Stimulated activated naive B cell treated with anti-CD40 and anti-IgM and Interleukin-4, amounts not matched to agents 10 μg/mL and 1 μg/mL and 100 μg/mL, for 72 hours (primary cell): ENCODE measurements around the gene ADAD2.
A peak's percentile ranks its signal among the peaks of the same experiment; 100 is the strongest.

Experiments used
- ATAC-seq, 2 donors: fragments of 150-1000 bp; cut with Tn5 transposase; replicated peaks; 2 replicates each; pipeline ENCODE4 v1.10.0; 2021; ENCODE audit warnings: moderate library complexity in 1 of 2
- DNase-seq: peaks from one replicate; pipeline ENCODE4 v3.0.0; 2021
- H3K27ac Mint-ChIP-seq: one replicate; pipeline ENCODE4 v1.8.0; 2022; ENCODE audit warnings: mild to moderate bottlenecking, mixed read lengths
- H3K27me3 Mint-ChIP-seq, 2 donors: one replicate each; pipeline ENCODE4 v1.8.0; 2022; ENCODE audit warnings: mixed read lengths in 2 of 2
- H3K36me3 Mint-ChIP-seq, 2 donors: one replicate each; pipeline ENCODE4 v1.8.0; 2022; ENCODE audit warnings: mixed read lengths in 2 of 2, mild to moderate bottlenecking in 1 of 2
- H3K4me1 Mint-ChIP-seq, 2 donors: one replicate each; pipeline ENCODE4 v1.8.0; 2022; ENCODE audit warnings: mixed read lengths in 2 of 2, mild to moderate bottlenecking in 1 of 2
- H3K4me3 Mint-ChIP-seq, 2 donors: one replicate each; pipeline ENCODE4 v1.8.0; 2022; ENCODE audit warnings: mild to moderate bottlenecking in 2 of 2, mixed read lengths in 2 of 2, moderate library complexity in 1 of 2
- H3K9me3 Mint-ChIP-seq, 2 donors: one replicate each; pipeline ENCODE4 v1.8.0; 2022; ENCODE audit warnings: mixed read lengths in 2 of 2, mild to moderate bottlenecking in 1 of 2

The ADAD2 gene

GRCh38 chr16:84190731-84191388, at the start of gene ADAD2:
ADAD2 (plus strand) TSS chr16:84191157; CDS start chr16:84191231, 74 bp downstream.
- ATAC-seq, result no peak
- peaks cover 0 to 10% of the 10 kb centered on the region in 2 donors for H3K27me3 Mint-ChIP-seq
- peaks cover 12 to 23% of the 10 kb centered on the region in 2 donors for H3K4me1 Mint-ChIP-seq
- DNase-seq, result no peak
- no peak within 1 kb of the TSS for H3K4me3 Mint-ChIP-seq
- H3K9me3 Mint-ChIP-seq, result no peaks in the 10 kb centered on the region
- peaks cover 2 to 3% of the 10 kb centered on the region in 2 donors for H3K36me3 Mint-ChIP-seq
- no peak within 1 kb of the TSS for H3K27ac Mint-ChIP-seq

DNA sequence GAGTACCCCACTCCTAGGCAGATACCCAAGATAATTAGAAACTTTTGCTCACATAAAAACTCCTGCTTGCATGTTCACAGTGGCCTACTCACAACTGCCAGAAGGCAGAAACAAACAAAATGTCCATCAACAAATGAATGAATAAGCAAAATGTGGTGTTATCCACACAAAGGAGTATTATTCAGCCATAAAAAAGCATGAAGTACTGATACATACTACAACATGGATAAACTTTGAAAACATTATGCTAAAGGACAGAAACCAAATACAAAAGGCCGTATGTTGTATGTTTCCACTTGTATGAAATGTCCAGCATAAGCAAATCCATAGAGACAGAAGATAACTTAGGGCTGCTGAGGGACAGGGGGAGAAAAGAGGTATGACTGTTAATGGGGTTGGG, 47.9 kb upstream of the ADAD2 start:
- Mint-ChIP-seq H3K9me3 (no peaks in the 10 kb centered on the region), H3K4me3 (no peak overlapping the region), H3K27ac (no peak overlapping the region), H3K27me3 (no peaks in the 10 kb centered on the region), H3K36me3 (peaks cover 6 to 11% of the 10 kb centered on the region in 2 donors), H3K4me1 (peaks cover 13 to 20% of the 10 kb centered on the region in 2 donors)
- ATAC-seq (no peak), DNase-seq (no peak)

- Mint-ChIP-seq H3K4me3 (peak overlapping the region; percentile 95 to 97), H3K4me1 (peaks cover 13 to 17% of the 10 kb centered on the region in 2 donors), H3K36me3 (peaks cover 6 to 10% of the 10 kb centered on the region in 2 donors), H3K9me3 (no peaks in the 10 kb centered on the region), H3K27ac (peak overlapping the region; percentile 96), H3K27me3 (no peaks in the 10 kb centered on the region)
- DNase-seq (no peak), ATAC-seq (no peak)
Observed at GRCh38 chr16:84143784-84144199, 47.2 kb upstream of the ADAD2 start.

DNA sequence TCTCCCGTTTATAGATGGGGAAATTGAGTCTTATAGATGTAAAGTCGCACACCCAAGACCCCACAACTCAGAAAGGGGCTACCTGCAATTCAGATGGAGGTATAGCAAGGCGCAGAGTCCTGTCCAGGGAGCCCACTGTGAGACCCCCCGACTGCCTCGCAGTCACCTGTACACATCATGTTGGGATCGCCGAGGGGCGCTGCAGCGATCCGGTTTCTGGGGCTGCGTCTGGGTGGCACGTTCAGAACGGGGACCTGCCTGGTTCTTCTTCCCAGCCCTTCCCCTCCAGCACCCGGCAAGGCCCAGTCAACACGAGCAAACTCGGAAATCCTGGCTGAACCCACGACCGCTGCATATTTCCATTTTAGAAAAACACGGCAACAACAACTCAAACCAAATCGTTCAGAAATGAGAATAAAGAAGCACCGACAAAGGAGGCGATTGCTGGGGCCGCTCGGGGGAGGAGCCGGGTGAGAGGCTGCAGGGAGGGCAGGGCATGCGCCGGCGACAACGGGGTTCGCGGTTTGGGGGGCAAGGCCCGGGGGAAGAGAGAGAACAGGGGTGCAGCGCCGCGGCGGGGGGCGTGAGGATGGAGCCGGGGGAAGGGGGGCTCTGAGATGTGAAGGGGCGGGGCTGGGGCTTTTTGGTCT, 46.6 kb upstream of the ADAD2 start:
- Mint-ChIP-seq H3K4me3 (peak overlapping the region; percentile 95 to 97), H3K4me1 (peaks cover 7 to 12% of the 10 kb centered on the region in 2 donors), H3K9me3 (no peaks in the 10 kb centered on the region), H3K36me3 (peaks cover 5 to 6% of the 10 kb centered on the region in 2 donors), H3K27me3 (no peaks in the 10 kb centered on the region), H3K27ac (peak overlapping the region; percentile 96)
- DNase-seq (peak; percentile 15), ATAC-seq (peak; percentile 56 to 68)

DNA sequence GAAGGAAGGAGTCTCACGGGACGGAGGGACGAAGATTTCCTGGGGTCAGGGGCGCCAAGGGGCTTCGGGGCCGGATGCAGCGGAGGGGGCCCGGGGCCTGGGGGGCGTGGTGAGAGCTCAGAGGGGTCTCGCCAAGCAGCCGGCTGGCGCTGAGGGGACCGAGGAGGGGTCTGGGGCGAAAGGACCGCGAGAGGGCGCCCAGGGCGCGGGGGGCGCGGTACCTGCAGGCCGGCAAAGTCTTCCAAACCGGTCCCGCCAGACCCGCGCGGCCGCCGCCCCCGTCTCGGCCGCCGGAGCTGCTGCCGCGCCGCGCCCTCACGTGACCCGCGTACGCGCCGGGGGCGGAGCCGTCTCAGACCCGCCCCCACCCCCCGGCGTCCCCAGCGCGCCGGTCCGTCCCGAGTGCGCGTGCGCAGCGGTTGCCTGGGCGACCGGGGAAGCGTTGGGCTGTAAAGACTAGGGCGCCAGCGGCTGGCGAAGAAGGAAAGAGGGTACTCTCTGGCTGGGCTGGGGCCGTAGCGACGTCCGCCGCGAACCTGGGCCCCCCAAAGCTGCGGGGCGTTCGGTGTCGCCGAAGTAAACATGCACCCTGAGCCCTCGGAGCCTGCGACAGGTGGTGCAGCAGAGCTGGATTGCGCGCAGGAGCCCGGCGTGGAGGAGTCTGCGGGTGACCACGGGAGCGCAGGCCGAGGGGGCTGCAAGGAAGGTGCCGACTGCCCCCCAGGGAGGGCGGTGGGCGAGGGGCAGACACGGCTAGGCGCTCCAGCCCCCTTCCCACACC, 45.9 kb upstream of the ADAD2 start, which contains the start of the genes DNAAF1 and HSDL1:
TSS of gene DNAAF1 (plus strand) at position 450 of the 781 bp plus-strand sequence. CDS start at position 583, 133 bp downstream.
TSS of gene HSDL1 (minus strand) at position 319 of the 781 bp plus-strand sequence. CDS start 13,856 bp downstream, outside the sequence.
- Mint-ChIP-seq H3K27ac (peak within 1 kb of the TSS; percentile 96), H3K36me3 (peaks cover under 1 to 3% of the 10 kb centered on the region in 2 donors), H3K9me3 (no peaks in the 10 kb centered on the region), H3K4me3 (peak within 1 kb of the TSS; percentile 95 to 97), H3K27me3 (no peaks in the 10 kb centered on the region), H3K4me1 (peaks cover 5 to 8% of the 10 kb centered on the region in 2 donors)
- peak; percentile 88 to 89 for ATAC-seq
- peak; percentile 90 for DNase-seq

DNA sequence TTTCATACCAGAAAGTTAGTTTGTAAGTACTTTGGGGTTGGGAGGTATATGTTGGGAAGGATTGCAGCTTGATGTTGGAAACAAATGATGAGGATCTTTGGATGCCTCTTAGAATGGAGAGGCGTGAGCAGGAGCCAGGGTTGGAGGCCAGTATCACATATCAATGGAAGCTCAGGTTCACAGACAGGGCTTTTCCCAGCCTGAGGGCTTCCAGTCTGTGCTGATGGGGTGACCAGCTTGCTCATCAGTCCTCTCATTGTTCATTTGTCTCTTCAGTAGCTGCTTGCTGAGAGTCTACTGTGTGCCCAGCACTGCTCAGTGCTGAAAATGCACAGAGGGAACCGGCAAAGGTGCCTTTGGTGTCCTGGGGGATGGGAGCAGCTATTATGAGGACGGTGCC, 40.0 kb upstream of the ADAD2 start:
- Mint-ChIP-seq H3K36me3 (no peaks in the 10 kb centered on the region), H3K27ac (no peak overlapping the region), H3K9me3 (no peaks in the 10 kb centered on the region), H3K4me1 (no peaks in the 10 kb centered on the region), H3K27me3 (peaks cover 20 to 22% of the 10 kb centered on the region in 2 donors), H3K4me3 (no peak overlapping the region)
- ATAC-seq (no peak), DNase-seq (no peak)

GRCh38 chr16:84153660-84154214, 37.2 kb upstream of the ADAD2 start:
- Mint-ChIP-seq H3K4me1 (peaks cover 0 to 2% of the 10 kb centered on the region in 2 donors), H3K4me3 (no peak overlapping the region), H3K27ac (no peak overlapping the region), H3K36me3 (no peaks in the 10 kb centered on the region), H3K27me3 (peaks cover 40 to 45% of the 10 kb centered on the region in 2 donors), H3K9me3 (no peaks in the 10 kb centered on the region)
- DNase-seq, result no peak
- ATAC-seq, result no peak

DNA sequence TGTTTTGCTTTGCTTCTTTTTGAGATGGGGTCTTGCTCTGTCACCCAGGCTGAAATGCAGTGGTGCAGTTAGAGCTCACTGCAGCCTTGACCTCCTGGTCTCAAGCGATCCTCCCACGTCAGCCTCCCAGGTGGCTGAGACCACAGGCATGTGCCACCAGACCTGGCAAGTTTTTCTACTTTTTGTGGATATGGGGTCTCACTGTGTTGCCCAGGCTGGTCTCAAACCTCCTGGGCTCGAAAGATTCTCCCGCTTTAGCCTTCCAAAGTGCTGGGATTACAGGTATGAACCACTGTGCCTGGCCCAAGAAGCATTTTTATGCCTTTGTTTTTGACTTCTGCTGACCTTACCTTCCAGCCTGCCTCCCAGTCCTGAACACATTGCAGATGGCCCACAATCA, 35.7 kb upstream of the ADAD2 start:
- H3K36me3 Mint-ChIP-seq, result no peaks in the 10 kb centered on the region
- no peak overlapping the region for H3K27ac Mint-ChIP-seq
- H3K4me3 Mint-ChIP-seq, result no peak overlapping the region
- peaks cover 0 to 7% of the 10 kb centered on the region in 2 donors for H3K4me1 Mint-ChIP-seq
- H3K9me3 Mint-ChIP-seq, result no peaks in the 10 kb centered on the region
- DNase-seq (no peak), ATAC-seq (no peak)
- H3K27me3 Mint-ChIP-seq, result peaks cover 47 to 55% of the 10 kb centered on the region in 2 donors

DNA sequence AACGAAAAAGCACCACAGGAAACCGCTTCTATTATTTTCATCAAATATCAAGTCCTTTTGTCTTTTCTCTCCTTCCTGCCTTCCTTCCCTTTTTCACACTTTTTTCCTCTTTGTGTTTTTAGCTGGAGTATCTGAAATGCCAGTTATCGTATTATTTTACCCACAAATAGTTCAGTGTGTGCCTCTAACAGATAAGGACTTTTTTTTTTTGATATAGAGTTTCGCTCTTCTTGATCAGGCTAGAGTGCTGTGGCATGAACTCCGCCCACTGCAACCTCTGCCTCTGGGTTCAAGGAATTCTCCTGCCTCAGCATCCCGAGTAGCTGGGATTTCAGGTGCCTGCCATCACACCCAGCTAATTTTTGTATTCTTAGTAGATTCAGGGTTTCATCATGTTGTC, 35.2 kb upstream of the ADAD2 start:
- Mint-ChIP-seq H3K36me3 (no peaks in the 10 kb centered on the region), H3K4me3 (no peak overlapping the region), H3K27me3 (peaks cover 47 to 54% of the 10 kb centered on the region in 2 donors), H3K27ac (no peak overlapping the region), H3K9me3 (no peaks in the 10 kb centered on the region), H3K4me1 (peaks cover 0 to 7% of the 10 kb centered on the region in 2 donors)
- no peak for ATAC-seq
- DNase-seq, result no peak

DNA sequence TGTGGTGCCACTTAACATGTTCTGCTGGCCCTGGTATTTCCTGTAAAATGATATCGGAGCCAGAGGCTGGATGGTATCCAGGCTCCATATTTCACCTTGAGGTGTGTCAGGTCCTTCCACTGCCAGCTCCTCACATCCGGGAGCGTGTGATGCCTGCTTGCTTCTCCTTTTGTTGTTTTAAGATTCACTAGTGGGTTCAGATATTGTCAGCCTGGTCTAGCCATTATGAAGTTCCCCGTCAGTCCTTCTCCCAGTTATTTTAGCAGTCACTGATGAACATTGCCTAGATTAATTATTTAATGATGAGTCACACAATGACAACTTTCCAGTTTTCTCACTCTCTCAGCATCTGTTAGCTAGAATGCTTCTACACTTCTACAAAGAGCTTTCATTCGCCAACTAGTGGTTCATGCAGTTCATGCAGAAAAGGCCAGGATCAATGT, 34.6 kb upstream of the ADAD2 start:
- DNase-seq (no peak), ATAC-seq (no peak)
- H3K36me3 Mint-ChIP-seq, result no peaks in the 10 kb centered on the region
- no peak overlapping the region for H3K4me3 Mint-ChIP-seq
- H3K9me3 Mint-ChIP-seq, result no peaks in the 10 kb centered on the region
- peaks cover 0 to 7% of the 10 kb centered on the region in 2 donors for H3K4me1 Mint-ChIP-seq
- peaks cover 41 to 48% of the 10 kb centered on the region in 2 donors for H3K27me3 Mint-ChIP-seq
- no peak overlapping the region for H3K27ac Mint-ChIP-seq

DNA sequence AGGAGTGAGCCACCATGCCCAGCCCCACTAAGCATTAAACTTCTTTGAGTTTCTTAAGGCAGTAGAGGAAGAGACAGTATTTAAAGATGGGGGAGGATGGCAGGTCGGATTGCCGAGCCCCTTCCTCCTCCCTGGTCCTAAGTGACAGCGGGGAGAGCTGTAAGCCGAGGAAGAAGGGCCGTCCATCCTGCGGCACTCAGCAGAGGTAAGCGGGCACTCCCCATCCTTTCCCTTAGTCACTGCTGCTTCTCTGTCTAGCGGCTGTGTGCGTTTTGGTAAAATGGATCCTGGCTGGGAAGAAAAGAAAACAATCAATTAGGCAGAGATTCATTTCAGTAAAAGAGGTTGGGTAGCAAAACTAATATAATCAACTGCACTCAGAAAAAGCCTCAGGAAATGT, 31.9 kb upstream of the ADAD2 start:
- Mint-ChIP-seq H3K4me3 (no peak overlapping the region), H3K27me3 (peaks cover 46 to 60% of the 10 kb centered on the region in 2 donors), H3K4me1 (peaks cover 0 to 7% of the 10 kb centered on the region in 2 donors), H3K36me3 (no peaks in the 10 kb centered on the region), H3K27ac (no peak overlapping the region), H3K9me3 (no peaks in the 10 kb centered on the region)
- no peak for ATAC-seq
- DNase-seq, result no peak

- no peak overlapping the region for H3K4me3 Mint-ChIP-seq
- DNase-seq, result no peak
- H3K9me3 Mint-ChIP-seq, result no peaks in the 10 kb centered on the region
- H3K27me3 Mint-ChIP-seq, result peaks cover 47 to 66% of the 10 kb centered on the region in 2 donors
- H3K27ac Mint-ChIP-seq, result no peak overlapping the region
- no peak for ATAC-seq
- H3K4me1 Mint-ChIP-seq, result peaks cover 0 to 7% of the 10 kb centered on the region in 2 donors
- H3K36me3 Mint-ChIP-seq, result no peaks in the 10 kb centered on the region
Observed at GRCh38 chr16:84159800-84160199, 31.2 kb upstream of the ADAD2 start.

DNA sequence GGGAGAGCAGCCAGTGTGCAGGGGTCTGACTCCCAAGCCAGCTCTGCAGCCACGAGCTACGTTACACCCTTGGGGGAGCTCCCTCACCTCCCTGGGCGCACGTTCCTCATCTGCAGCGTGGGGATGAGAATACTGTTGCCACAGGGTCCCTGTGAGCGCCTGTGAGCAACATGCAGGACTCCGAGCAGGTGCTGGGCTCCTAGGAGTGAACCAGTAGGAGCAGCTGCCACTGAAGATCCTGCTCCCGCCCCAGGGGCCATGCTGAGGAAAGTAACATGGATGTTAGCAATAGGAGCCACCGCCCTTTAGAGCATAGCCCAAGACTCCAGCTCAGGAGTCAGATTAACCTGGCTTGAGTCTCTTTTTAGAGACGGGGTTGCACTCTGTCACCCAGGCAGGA, 29.9 kb upstream of the ADAD2 start:
- no peak overlapping the region for H3K27ac Mint-ChIP-seq
- peaks cover 0 to 7% of the 10 kb centered on the region in 2 donors for H3K4me1 Mint-ChIP-seq
- H3K27me3 Mint-ChIP-seq, result peaks cover 47 to 67% of the 10 kb centered on the region in 2 donors
- no peaks in the 10 kb centered on the region for H3K9me3 Mint-ChIP-seq
- no peak for DNase-seq
- no peak overlapping the region for H3K4me3 Mint-ChIP-seq
- ATAC-seq, result no peak
- H3K36me3 Mint-ChIP-seq, result no peaks in the 10 kb centered on the region

- ATAC-seq (no peak), DNase-seq (no peak)
- Mint-ChIP-seq H3K4me3 (no peak overlapping the region), H3K36me3 (no peaks in the 10 kb centered on the region), H3K27me3 (peaks cover 44 to 64% of the 10 kb centered on the region in 2 donors), H3K9me3 (no peaks in the 10 kb centered on the region), H3K27ac (no peak overlapping the region), H3K4me1 (peaks cover 0 to 7% of the 10 kb centered on the region in 2 donors)
Observed at GRCh38 chr16:84161801-84162200, 29.2 kb upstream of the ADAD2 start.
